Stimulated activated naive CD8-positive, alpha-beta T cell treated with anti-CD3 and anti-CD28 coated beads, Interleukin-15, amount 100 ng/mL, for 72 hours (primary cell): ENCODE results near the gene IRF2.

Experiments used
- ATAC-seq: fragments of 150-1000 bp; cut with Tn5 transposase; 2 replicates; pipeline ENCODE4 v1.10.0; 2021; ENCODE audit warnings: mild to moderate bottlenecking, moderate library complexity
- DNase-seq, 2 donors: peaks; one replicate each; pipeline ENCODE4 v3.0.0; 2021 to 2022
- H3K27ac Mint-ChIP-seq, 2 donors: one replicate each; pipeline ENCODE4 v1.8.0; 2022; ENCODE audit warnings: mild to moderate bottlenecking in 2 of 2, mixed read lengths in 2 of 2, moderate library complexity in 2 of 2
- H3K27me3 Mint-ChIP-seq: one replicate; pipeline ENCODE4 v1.8.0; 2022; ENCODE audit warnings: mixed read lengths
- H3K4me1 Mint-ChIP-seq: one replicate; pipeline ENCODE4 v1.8.0; 2022; ENCODE audit warnings: mild to moderate bottlenecking, mixed read lengths
- H3K4me3 Mint-ChIP-seq, 2 donors: one replicate each; pipeline ENCODE4 v1.8.0; 2022; ENCODE audit warnings: mild to moderate bottlenecking in 2 of 2, mixed read lengths in 2 of 2, moderate library complexity in 1 of 2
- H3K9me3 Mint-ChIP-seq, 2 donors: one replicate each; pipeline ENCODE4 v1.8.0; 2022; ENCODE audit warnings: mixed read lengths in 2 of 2

The IRF2 gene

DNA sequence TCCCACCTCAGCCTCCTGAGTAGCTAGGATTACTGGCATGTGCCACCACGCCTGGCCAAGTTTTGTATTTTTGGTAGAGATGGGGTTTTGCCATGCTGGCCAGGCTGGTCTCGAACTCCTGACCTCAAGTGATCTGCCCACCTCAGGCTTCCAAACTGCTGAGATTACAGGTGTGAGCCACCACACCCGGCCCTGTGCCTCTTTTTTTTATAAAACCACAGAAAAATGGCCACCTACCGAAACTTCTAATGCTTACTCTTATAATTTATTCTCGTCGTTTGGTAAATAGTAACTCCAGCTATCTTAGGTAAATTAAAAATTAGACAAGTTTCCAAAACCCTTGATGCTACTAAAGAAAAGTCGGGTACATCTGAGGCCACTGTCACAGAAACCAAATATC is 54.4 kb downstream of the IRF2 start:
- ATAC-seq (no peak), DNase-seq (no peak)
- no peak overlapping the region for H3K27ac Mint-ChIP-seq
- peak overlapping the region in 1 of 2 donors; percentile 25 for H3K4me3 Mint-ChIP-seq
- H3K27me3 Mint-ChIP-seq = no peaks in the 10 kb centered on the region
- peaks cover 7 to 10% of the 10 kb centered on the region in 2 donors for H3K9me3 Mint-ChIP-seq
- peaks cover 76% of the 10 kb centered on the region for H3K4me1 Mint-ChIP-seq

DNA sequence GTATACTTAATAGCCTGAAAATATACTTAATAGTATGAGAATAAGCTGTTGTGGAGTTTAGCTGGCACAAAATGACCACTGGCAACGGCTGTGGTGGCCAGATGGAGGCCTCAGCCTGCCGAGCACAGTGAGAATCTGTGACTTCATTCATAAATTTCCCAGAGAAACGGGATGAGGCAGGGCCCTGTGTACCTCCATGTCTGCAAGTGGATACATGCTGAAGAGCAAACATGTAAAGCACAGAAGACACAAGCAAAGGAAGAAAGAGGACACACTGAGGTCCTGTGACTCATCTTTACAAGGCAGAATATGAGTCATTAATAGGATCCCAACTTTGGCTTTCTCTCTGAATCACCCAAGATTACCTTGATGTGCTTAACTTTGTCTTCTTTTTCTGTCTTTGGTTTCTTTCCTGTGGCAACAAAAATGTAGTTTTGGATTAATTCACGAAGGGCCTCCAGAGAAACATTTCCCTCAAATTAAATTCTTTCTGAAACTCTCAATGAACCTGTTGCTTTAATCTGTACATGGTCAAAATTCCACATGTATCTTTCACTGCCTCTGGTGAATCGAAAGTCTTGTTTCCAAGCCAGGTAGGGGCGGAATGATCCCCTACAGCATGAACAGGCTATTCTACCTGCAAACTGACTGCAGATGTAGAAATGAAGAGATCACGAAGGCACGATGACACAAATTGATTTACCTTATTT is 56.4 kb downstream of the IRF2 start:
- DNase-seq = peak; percentile 28 to 35
- H3K9me3 Mint-ChIP-seq = peaks cover 5 to 7% of the 10 kb centered on the region in 2 donors
- H3K4me1 Mint-ChIP-seq = peaks cover 77% of the 10 kb centered on the region
- peak; percentile 89 for ATAC-seq
- H3K4me3 Mint-ChIP-seq = peak overlapping the region; percentile 72 to 76
- no peaks in the 10 kb centered on the region for H3K27me3 Mint-ChIP-seq
- H3K27ac Mint-ChIP-seq = peak overlapping the region; percentile 23 to 68

DNA sequence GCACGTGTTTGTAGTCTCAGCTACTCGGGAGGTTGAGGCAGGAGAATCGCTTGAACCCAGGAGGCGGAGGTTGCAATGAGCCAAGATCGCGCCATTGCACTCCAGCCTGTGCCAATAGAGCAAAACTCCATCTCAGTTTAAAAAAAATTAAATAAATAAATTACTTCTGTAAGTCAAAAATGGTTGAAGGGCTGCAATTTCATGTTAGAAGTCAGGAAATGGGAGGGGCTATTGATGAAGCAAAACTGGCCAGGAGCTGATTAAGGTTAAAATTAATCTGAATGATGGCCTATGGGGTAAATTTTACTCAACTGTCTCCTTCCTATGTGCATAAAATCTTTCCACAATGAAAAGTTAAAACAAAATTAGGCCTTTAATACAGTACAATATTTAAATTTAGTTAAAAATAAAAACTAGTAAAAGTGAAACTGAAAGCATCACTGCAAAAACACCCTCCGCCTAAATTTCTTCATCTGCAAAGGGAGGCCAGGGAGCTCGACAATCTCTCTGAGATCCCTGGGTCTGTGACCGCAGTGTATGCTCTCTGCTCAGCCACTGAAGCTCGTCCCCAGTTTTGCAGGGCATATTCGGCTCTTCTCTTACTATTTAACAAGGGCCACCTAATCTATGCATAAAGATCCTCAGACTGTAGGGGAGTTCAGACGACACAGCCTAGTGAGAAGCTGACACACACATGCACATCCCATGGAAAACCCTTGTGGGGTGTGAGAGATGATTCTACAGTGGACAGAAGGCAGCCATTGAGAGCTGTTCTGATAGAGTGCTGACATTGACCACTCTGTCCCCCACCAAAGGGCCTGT is 57.2 kb downstream of the IRF2 start:
- Mint-ChIP-seq H3K27ac (peak overlapping the region; percentile 68 to 88), H3K27me3 (no peaks in the 10 kb centered on the region), H3K4me3 (peak overlapping the region; percentile 72 to 76), H3K4me1 (peaks cover 81% of the 10 kb centered on the region), H3K9me3 (no peaks in the 10 kb centered on the region)
- ATAC-seq (peak; percentile 74), DNase-seq (peak; percentile 48 to 68)

DNA sequence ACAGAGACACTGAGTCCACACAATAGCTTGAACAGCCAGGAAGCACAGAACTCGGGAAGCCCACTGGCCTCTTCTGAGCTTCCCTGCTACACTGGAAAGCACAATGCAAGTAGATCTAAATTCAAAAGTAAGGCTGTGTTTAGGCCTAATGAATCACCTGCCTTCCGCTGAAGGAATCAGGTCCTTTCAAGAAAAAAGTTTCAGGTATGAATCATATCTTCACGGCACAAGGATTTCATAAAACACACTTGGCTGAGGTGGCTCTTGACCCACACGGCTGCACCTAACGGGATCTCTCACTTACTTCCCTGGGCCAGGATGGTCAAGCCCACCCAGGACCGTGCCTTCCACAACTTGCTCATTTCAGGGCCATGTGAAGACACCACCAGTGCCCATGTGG is 59.3 kb downstream of the IRF2 start:
- DNase-seq = no peak
- H3K27ac Mint-ChIP-seq = peak overlapping the region in 1 of 2 donors; percentile 69
- peaks cover 77% of the 10 kb centered on the region for H3K4me1 Mint-ChIP-seq
- no peaks in the 10 kb centered on the region for H3K27me3 Mint-ChIP-seq
- no peak for ATAC-seq
- no peaks in the 10 kb centered on the region for H3K9me3 Mint-ChIP-seq
- H3K4me3 Mint-ChIP-seq = no peak overlapping the region

DNA sequence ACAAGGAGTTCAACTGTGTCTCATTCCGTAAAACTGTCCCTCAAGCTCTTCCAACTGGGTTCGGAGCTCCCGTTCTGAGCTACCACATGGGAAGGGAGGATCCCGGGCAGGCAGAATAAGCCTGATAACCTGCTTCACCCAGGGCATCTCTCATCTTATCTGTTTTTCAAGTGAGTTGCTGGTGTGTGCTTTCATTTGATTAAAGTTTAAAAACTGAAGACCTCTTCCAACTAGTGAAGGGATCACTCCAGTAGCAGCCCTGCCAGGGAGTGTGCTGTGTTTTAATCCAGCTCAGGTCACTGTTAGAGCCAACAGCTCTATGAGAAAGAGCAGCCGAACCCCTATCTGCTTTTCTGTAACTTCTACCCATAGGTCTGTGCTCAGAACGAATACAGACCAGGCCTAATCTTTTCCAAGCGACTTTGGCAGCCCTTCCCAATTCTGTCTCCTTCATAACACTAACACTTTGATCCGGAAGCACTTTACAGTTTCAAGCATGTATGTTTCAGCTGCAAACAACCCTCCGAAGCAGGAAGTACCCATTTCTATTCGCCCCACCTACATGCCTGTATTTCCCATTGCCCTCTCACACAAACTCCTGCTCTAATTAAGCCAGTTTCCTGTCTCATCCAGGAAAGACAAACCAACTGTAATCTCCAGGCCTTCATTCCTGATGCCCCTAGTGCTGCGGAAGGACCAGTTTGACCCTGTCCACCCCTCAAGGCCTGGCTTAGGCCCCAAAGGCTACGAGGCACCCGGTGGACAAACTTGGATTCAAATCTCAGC is 60.9 kb downstream of the IRF2 start:
- peaks cover 77% of the 10 kb centered on the region for H3K4me1 Mint-ChIP-seq
- no peak for ATAC-seq
- H3K9me3 Mint-ChIP-seq = no peaks in the 10 kb centered on the region

DNA sequence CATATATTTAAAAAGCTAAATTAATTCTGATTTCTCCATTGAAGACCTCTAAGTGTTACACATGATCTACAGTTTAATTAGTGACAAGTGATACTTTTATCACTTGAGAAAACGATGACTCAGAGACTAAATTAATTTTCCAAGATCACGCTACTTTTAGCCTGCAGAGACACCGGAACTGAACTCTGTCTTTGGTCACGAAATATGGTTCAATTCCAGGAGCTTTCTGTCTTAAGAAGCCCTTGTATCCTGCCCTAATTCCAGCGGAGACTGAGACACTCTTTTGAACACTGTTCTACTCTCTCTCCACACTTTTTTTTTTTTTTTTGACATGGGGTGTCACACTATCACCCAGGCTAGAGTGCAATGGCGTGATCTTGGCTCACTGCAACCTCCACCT is 63.6 kb downstream of the IRF2 start:
- Mint-ChIP-seq H3K4me3 (no peak overlapping the region), H3K27me3 (no peaks in the 10 kb centered on the region), H3K9me3 (no peaks in the 10 kb centered on the region), H3K27ac (no peak overlapping the region), H3K4me1 (peaks cover 75% of the 10 kb centered on the region)
- DNase-seq (no peak), ATAC-seq (no peak)

More for the DNA sequence above, 60.9 kb downstream of the IRF2 start:
- H3K27ac Mint-ChIP-seq = peak overlapping the region; percentile 8 to 85
- DNase-seq = no peak
- no peaks in the 10 kb centered on the region for H3K27me3 Mint-ChIP-seq
- no peak overlapping the region for H3K4me3 Mint-ChIP-seq

- ATAC-seq = peak; percentile 52
- peak in 1 of 2 donors; percentile 20 for DNase-seq
- no peaks in the 10 kb centered on the region for H3K9me3 Mint-ChIP-seq
- peaks cover 78% of the 10 kb centered on the region for H3K4me1 Mint-ChIP-seq
- H3K27me3 Mint-ChIP-seq = no peaks in the 10 kb centered on the region
- H3K27ac Mint-ChIP-seq = peak overlapping the region; percentile 65 to 67
- peak overlapping the region; percentile 75 to 76 for H3K4me3 Mint-ChIP-seq
Observed at GRCh38 chr4:184409911-184410692, 64.2 kb downstream of the IRF2 start.

- H3K27me3 Mint-ChIP-seq = no peaks in the 10 kb centered on the region
- ATAC-seq (no peak), DNase-seq (no peak)
- peaks cover 79% of the 10 kb centered on the region for H3K4me1 Mint-ChIP-seq
- no peaks in the 10 kb centered on the region for H3K9me3 Mint-ChIP-seq
- peak overlapping the region; percentile 67 to 86 for H3K27ac Mint-ChIP-seq
- H3K4me3 Mint-ChIP-seq = peak overlapping the region; percentile 75 to 76
Observed at GRCh38 chr4:184409502-184409901, 64.8 kb downstream of the IRF2 start.

DNA sequence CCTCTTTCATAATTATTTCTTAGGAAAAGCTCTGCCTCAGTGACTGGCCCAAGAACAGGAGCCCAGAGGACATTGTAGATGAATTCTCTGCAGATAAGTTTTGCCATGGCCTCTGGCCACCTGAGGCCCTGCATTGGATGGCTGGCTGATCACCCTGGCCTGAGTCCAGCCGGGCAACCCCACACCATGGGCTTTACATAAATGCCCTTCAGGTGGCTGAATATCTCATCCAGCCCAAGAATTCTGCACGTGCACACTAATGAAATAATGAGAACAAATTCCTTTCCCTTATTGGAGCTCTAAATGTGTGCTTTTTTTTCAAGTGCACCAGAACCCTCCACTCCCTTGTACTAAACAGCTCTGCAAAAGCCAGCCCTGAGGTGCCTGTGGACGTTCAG is 65.7 kb downstream of the IRF2 start:
- Mint-ChIP-seq H3K4me1 (peaks cover 74% of the 10 kb centered on the region), H3K27ac (no peak overlapping the region), H3K4me3 (no peak overlapping the region)

GRCh38 chr4:184408021-184408683 is 66.2 kb downstream of the IRF2 start:
- H3K4me3 Mint-ChIP-seq = no peak overlapping the region

More for the DNA sequence above, 65.7 kb downstream of the IRF2 start:
- Mint-ChIP-seq H3K9me3 (no peaks in the 10 kb centered on the region), H3K27me3 (no peaks in the 10 kb centered on the region)
- ATAC-seq (no peak), DNase-seq (no peak)

GRCh38 chr4:184406958-184407391 is 67.4 kb downstream of the IRF2 start:
- no peaks in the 10 kb centered on the region for H3K9me3 Mint-ChIP-seq
- no peaks in the 10 kb centered on the region for H3K27me3 Mint-ChIP-seq
- H3K4me3 Mint-ChIP-seq = no peak overlapping the region
- no peak for ATAC-seq
- H3K4me1 Mint-ChIP-seq = peaks cover 74% of the 10 kb centered on the region
- peak overlapping the region in 1 of 2 donors; percentile 16 for H3K27ac Mint-ChIP-seq
- no peak for DNase-seq

More at GRCh38 chr4:184408021-184408683, 66.2 kb downstream of the IRF2 start:
- DNase-seq = no peak
- Mint-ChIP-seq H3K4me1 (peaks cover 74% of the 10 kb centered on the region), H3K27me3 (no peaks in the 10 kb centered on the region), H3K9me3 (no peaks in the 10 kb centered on the region), H3K27ac (peak overlapping the region in 1 of 2 donors; percentile 69)
- ATAC-seq = no peak

DNA sequence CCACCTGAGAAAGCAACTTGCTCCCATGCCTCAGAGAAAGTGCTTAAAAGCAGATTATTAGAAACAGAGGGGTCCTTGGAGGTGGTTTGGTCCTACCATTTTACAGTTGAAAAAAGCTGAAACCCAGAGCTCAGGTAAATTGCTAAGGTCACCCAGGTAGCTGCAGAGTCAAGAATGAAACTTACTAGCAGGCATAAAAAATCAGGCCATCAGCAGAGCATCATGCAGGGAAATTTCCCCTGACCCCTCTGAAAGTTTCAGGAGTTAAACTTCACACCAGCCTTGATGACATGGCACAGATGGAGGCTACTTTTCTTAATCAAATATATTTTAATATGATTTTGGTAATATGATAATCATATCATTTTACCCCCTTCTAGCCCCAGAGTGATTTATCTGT is 70.3 kb downstream of the IRF2 start:
- Mint-ChIP-seq H3K9me3 (no peaks in the 10 kb centered on the region), H3K4me1 (peaks cover 60% of the 10 kb centered on the region), H3K27ac (no peak overlapping the region), H3K4me3 (no peak overlapping the region), H3K27me3 (no peaks in the 10 kb centered on the region)
- DNase-seq (no peak), ATAC-seq (no peak)

DNA sequence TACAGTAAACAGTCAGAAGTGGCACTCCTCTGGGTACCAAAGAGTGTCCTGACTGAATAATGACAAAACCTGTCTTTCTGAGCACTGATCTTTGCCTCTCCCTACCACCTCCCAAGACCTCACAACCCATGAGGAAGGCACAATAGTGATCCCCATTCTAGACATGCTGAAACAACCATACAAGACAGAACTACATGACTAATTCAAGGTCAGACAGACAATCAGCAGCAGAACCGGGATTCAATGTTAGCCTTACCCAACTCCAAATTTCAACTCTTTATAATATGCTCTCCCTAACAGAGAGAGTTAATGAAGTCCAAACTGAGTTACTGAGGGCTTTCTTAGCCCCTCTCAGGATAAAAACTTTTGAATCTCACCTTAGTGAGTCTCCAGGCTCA is 71.0 kb downstream of the IRF2 start:
- ATAC-seq (no peak), DNase-seq (no peak)
- peak overlapping the region in 1 of 2 donors; percentile 83 for H3K27ac Mint-ChIP-seq
- no peaks in the 10 kb centered on the region for H3K9me3 Mint-ChIP-seq
- no peak overlapping the region for H3K4me3 Mint-ChIP-seq
- H3K27me3 Mint-ChIP-seq = no peaks in the 10 kb centered on the region
- H3K4me1 Mint-ChIP-seq = peaks cover 53% of the 10 kb centered on the region

GRCh38 chr4:184402740-184403383 is 71.5 kb downstream of the IRF2 start:
- peak overlapping the region; percentile 81 to 83 for H3K27ac Mint-ChIP-seq
- H3K27me3 Mint-ChIP-seq = no peaks in the 10 kb centered on the region
- DNase-seq = no peak
- peaks cover 49% of the 10 kb centered on the region for H3K4me1 Mint-ChIP-seq
- no peak for ATAC-seq
- H3K4me3 Mint-ChIP-seq = no peak overlapping the region
- H3K9me3 Mint-ChIP-seq = no peaks in the 10 kb centered on the region
